CD8-positive, alpha-beta memory T cell (primary cell): ENCODE results near the gene CDK8. TPM values are rescaled to one million over a fixed set of nuclear protein-coding genes. Genes with fewer than 3 reads are reported as not detected.

Source experiments
- CTCF ChIA-PET: fragments of 350-600 bp; sonication (Branson Sonifier 250); formaldehyde crosslinking; loops from one replicate; lab custom pipeline; 2021; ENCODE audit warnings: antibody characterized with exemption; lab: Charles Lee
- POLR2A ChIA-PET: fragments of 350-600 bp; sonication (Branson Sonifier 250); formaldehyde crosslinking; loops from one replicate; lab custom pipeline; 2021; ENCODE audit warnings: antibody characterized with exemption; lab: Charles Lee
- DNase-seq, 5 donors: peaks; one replicate each; pipeline versions ENCODE4 v3.0.0 to v3.0.0-alpha.2; 2020 to 2022; ENCODE audit warnings: mixed read lengths in 1 of 5
- H3K27ac ChIP-seq: one replicate; pipeline ENCODE4 v1.7.0; 2013; ENCODE audit warnings: low read depth, mild to moderate bottlenecking, low read length, moderate library complexity
- H3K27me3 ChIP-seq: 2 replicates; pipeline ENCODE4 v1.7.0; 2013; ENCODE audit warnings: low read length, mild to moderate bottlenecking; ENCODE audit not compliant: insufficient read depth, poor library complexity, severe bottlenecking
- H3K36me3 ChIP-seq: 2 replicates; pipeline ENCODE4 v1.7.0; 2013; ENCODE audit warnings: mild to moderate bottlenecking, low read length, moderate library complexity; ENCODE audit not compliant: insufficient read depth
- H3K4me1 ChIP-seq: 2 replicates; pipeline ENCODE4 v1.7.0; 2013; ENCODE audit warnings: mild to moderate bottlenecking, low read length, moderate library complexity; ENCODE audit not compliant: insufficient read depth
- H3K4me3 ChIP-seq: 2 replicates; pipeline ENCODE4 v1.7.0; 2013; ENCODE audit warnings: mild to moderate bottlenecking, low read length
- H3K9me3 ChIP-seq: 2 replicates; pipeline ENCODE4 v1.7.0; 2013; ENCODE audit warnings: mild to moderate bottlenecking, low read length
- H3K27ac Mint-ChIP-seq, 8 donors: one replicate each; pipeline ENCODE4 v1.8.0; 2020 to 2021; ENCODE audit warnings: mixed read lengths in 8 of 8, mild to moderate bottlenecking in 6 of 8, inconsistent platforms in 3 of 8, moderate library complexity in 3 of 8
- H3K27me3 Mint-ChIP-seq, 2 donors: one replicate each; pipeline ENCODE4 v1.8.0; 2020 to 2021; ENCODE audit warnings: mixed read lengths in 2 of 2, mild to moderate bottlenecking in 1 of 2, moderate library complexity in 1 of 2
- H3K36me3 Mint-ChIP-seq, 3 donors: one replicate each; pipeline ENCODE4 v1.8.0; 2020 to 2021; ENCODE audit warnings: mixed read lengths in 3 of 3, inconsistent platforms in 1 of 3, mild to moderate bottlenecking in 1 of 3
- H3K4me1 Mint-ChIP-seq, 3 donors: one replicate each; pipeline ENCODE4 v1.8.0; 2020 to 2021; ENCODE audit warnings: mixed read lengths in 3 of 3, inconsistent platforms in 1 of 3, mild to moderate bottlenecking in 1 of 3
- H3K4me3 Mint-ChIP-seq, 7 donors: one replicate each; pipeline ENCODE4 v1.8.0; 2020 to 2021; ENCODE audit warnings: mixed read lengths in 7 of 7, mild to moderate bottlenecking in 6 of 7, moderate library complexity in 4 of 7, inconsistent platforms in 2 of 7
- H3K9me3 Mint-ChIP-seq, 5 donors: one replicate each; pipeline ENCODE4 v1.8.0; 2020 to 2022; ENCODE audit warnings: mixed read lengths in 5 of 5, mild to moderate bottlenecking in 3 of 5, moderate library complexity in 2 of 5, inconsistent platforms in 1 of 5
- polyA plus RNA-seq: library from polyadenylated mRNA; unstranded; fragments of 300-500 nt; fragmentation: Illumina TruSeq; gene quantifications from one replicate; pipeline ENCODE4 v1.2.3, GENCODE V29; 2021
- total RNA-seq, 2 experiments: library from RNA; stranded (reverse); gene quantifications; one replicate each; pipeline ENCODE4 v1.2.3, GENCODE V29; 2021

Gene CDK8
- total and polyA plus RNA-seq, 3 experiments from 2014 or later, result 4.8 to 28.0 (median 27.9) TPM

DNA sequence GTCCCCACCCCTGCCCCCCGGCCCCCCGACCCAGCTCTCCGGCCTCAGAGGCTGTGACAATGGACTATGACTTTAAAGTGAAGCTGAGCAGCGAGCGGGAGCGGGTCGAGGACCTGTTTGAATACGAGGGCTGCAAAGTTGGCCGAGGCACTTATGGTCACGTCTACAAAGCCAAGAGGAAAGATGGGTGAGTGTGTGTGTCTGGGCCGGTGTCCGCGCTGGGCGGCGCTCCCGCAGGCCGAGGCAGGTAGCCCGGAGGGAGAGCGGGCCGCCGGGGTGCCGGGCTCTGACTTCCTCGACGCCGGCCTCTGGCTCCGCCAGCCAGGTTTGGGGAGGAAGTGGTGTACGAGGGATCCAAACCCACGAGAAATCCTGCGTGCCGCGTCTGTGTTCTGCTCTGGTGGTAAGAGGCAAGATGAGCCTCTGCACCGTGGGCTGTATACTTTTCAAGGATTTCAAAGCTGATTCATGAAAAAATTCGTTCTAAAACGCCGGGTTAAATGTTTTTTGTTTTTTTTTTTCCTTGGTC is 718 bp downstream of the CDK8 start:
- H3K4me3 Mint-ChIP-seq, result peak overlapping the region; percentile 82 to 97 (median 90)
- ChIA-PET CTCF (interaction anchor here (0.6 to 1.2 kb wide), 2 partner anchors 228 to 444 kb away, joined by 3 to 4 read pairs; no protein-coding TSS in a partner anchor), POLR2A (interaction anchor here (0.5 to 1.0 kb wide), 3 partner anchors 56 to 1195 kb away, joined by 3 read pairs; no protein-coding TSS in a partner anchor)
- Histone ChIP-seq H3K27me3 (no peaks in the 10 kb centered on the region), H3K9me3 (no peaks in the 10 kb centered on the region), H3K4me1 (peaks cover 19% of the 10 kb centered on the region), H3K36me3 (no peaks in the 10 kb centered on the region), H3K27ac (peak overlapping the region; percentile 53), H3K4me3 (peak overlapping the region; percentile 76)
- peaks cover 33 to 55% (median 54%) of the 10 kb centered on the region in 3 donors for H3K4me1 Mint-ChIP-seq
- no peaks in the 10 kb centered on the region for H3K9me3 Mint-ChIP-seq
- peak overlapping the region; percentile 53 to 89 (median 83) for H3K27ac Mint-ChIP-seq
- peaks cover 0 to 4% of the 10 kb centered on the region in 2 donors for H3K27me3 Mint-ChIP-seq
- peaks cover 0 to 6% (median 0%) of the 10 kb centered on the region in 3 donors for H3K36me3 Mint-ChIP-seq
- DNase-seq, result peak; percentile 47 to 77 (median 65)

DNA sequence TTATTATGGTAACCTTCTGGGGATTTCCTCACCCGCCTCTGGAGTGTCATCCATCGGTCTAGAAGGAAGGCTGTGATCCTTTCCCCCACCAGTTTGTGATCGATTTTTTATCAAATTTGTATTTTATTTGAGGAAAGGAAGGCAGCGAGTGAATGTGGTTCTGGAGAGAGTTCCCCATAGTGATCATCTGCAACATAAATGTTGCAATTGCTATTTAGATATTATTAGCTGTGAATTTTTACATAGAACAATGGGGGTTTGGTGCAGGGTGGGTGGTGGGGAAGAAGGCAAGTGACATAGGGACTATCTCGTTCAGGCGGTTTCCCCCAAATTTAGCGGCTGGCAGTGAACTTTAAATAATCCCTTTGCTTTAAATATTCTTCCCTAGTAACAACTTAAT is 1.2 kb downstream of the CDK8 start:
- CTCF ChIA-PET, result interaction anchor here (0.6 to 2.5 kb wide), 4 partner anchors 70 to 444 kb away, joined by 3 to 9 read pairs (median 4); no protein-coding TSS in a partner anchor

DNA sequence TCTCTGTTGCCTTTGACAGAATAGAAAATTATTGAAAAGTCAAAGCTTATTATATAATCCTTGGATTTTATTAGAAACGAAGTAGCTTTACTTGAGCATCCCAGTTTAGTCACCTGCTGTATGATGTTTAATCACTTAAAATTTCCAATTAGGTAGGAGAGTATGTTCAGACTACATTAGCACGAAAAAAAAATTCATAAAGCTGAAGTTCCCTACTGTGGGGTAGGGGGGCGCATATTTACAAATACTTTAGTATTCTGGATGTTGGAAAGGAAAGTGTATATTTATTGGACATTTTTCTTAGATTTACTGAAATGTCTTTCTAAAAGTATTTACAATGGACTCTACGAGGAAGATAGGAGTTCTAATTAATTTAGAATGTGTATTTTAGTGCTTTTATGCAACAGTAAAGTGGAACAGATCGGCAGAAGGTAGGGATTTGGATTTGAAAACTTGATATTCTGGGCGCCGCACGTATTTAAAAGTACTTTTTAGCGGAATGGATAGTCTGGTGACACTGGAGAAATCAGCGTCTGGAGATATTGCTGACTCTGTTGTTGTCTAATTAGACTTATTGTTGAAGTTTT is 1.9 kb downstream of the CDK8 start:
- POLR2A ChIA-PET, result no interaction called here
- peaks cover 40 to 66% (median 62%) of the 10 kb centered on the region in 3 donors for H3K4me1 Mint-ChIP-seq

More for the DNA sequence above, 1.2 kb downstream of the CDK8 start:
- no peaks in the 10 kb centered on the region for H3K27me3 ChIP-seq
- POLR2A ChIA-PET, result interaction anchor here (0.5 to 1.0 kb wide), 3 partner anchors 57 to 1195 kb away, joined by 3 read pairs; no protein-coding TSS in a partner anchor
- H3K4me3 ChIP-seq, result peak overlapping the region; percentile 76
- DNase-seq, result no peak
- H3K27ac ChIP-seq, result peak overlapping the region; percentile 53
- peak overlapping the region in 7 of 8 donors; percentile 53 to 89 (median 84) for H3K27ac Mint-ChIP-seq
- H3K4me1 Mint-ChIP-seq, result peaks cover 34 to 59% (median 56%) of the 10 kb centered on the region in 3 donors
- peaks cover 19% of the 10 kb centered on the region for H3K4me1 ChIP-seq
- H3K4me3 Mint-ChIP-seq, result peak overlapping the region; percentile 82 to 97 (median 90)
- H3K36me3 Mint-ChIP-seq, result peaks cover 0 to 6% (median 0%) of the 10 kb centered on the region in 3 donors
- no peaks in the 10 kb centered on the region for H3K9me3 ChIP-seq
- no peaks in the 10 kb centered on the region for H3K9me3 Mint-ChIP-seq
- H3K36me3 ChIP-seq, result no peaks in the 10 kb centered on the region
- H3K27me3 Mint-ChIP-seq, result peaks cover 0 to 4% of the 10 kb centered on the region in 2 donors

DNA sequence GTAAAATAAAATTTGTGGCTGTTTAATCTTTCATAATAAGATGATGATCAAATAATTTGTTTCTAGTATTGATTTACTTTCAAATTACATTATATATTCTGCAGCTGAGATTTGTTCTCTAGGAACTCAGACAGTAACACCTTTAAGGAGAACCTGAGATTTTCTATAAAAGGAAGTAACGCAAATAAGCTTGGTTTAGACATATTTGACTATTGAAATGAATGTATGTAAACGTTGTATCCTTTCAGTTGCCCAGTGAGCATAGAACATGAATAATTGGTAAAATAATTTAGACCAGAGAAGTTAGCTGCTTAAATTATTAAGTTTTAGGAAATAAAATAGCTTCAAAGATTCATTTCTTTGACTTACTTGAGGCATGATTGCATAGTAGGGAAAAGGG is 3.1 kb downstream of the CDK8 start:
- CTCF ChIA-PET, result interaction anchor here (2.5 kb wide), 1 partner anchor 72 kb away, joined by 9 read pairs; no protein-coding TSS in a partner anchor
- no peak overlapping the region for H3K27ac ChIP-seq
- no peaks in the 10 kb centered on the region for H3K9me3 ChIP-seq
- no peaks in the 10 kb centered on the region for H3K36me3 ChIP-seq
- peaks cover 0 to 6% (median 0%) of the 10 kb centered on the region in 3 donors for H3K36me3 Mint-ChIP-seq
- H3K9me3 Mint-ChIP-seq, result no peaks in the 10 kb centered on the region
- DNase-seq, result no peak
- H3K4me1 Mint-ChIP-seq, result peaks cover 48 to 75% (median 75%) of the 10 kb centered on the region in 3 donors
- H3K27ac Mint-ChIP-seq, result no peak overlapping the region
- peaks cover 19% of the 10 kb centered on the region for H3K4me1 ChIP-seq
- H3K27me3 Mint-ChIP-seq, result no peaks in the 10 kb centered on the region
- H3K4me3 ChIP-seq, result no peak overlapping the region
- H3K4me3 Mint-ChIP-seq, result no peak overlapping the region
- POLR2A ChIA-PET, result no interaction called here
- H3K27me3 ChIP-seq, result no peaks in the 10 kb centered on the region

More for the DNA sequence above, 1.9 kb downstream of the CDK8 start:
- H3K9me3 Mint-ChIP-seq, result no peaks in the 10 kb centered on the region
- no peak for DNase-seq
- no peak overlapping the region for H3K27ac ChIP-seq
- H3K36me3 Mint-ChIP-seq, result peaks cover 0 to 6% (median 0%) of the 10 kb centered on the region in 3 donors
- H3K27me3 Mint-ChIP-seq, result peaks cover 0 to 2% of the 10 kb centered on the region in 2 donors
- peak overlapping the region; percentile 76 for H3K4me3 ChIP-seq
- no peaks in the 10 kb centered on the region for H3K27me3 ChIP-seq
- H3K4me3 Mint-ChIP-seq, result peak overlapping the region; percentile 48 to 97 (median 88)
- CTCF ChIA-PET, result interaction anchor here (0.8 to 2.5 kb wide), 3 partner anchors 71 to 443 kb away, joined by 3 to 9 read pairs (median 3); no protein-coding TSS in a partner anchor
- peaks cover 19% of the 10 kb centered on the region for H3K4me1 ChIP-seq
- H3K27ac Mint-ChIP-seq, result peak overlapping the region in 3 of 8 donors; percentile 2 to 53 (median 8)
- H3K9me3 ChIP-seq, result no peaks in the 10 kb centered on the region
- H3K36me3 ChIP-seq, result no peaks in the 10 kb centered on the region

- Mint-ChIP-seq H3K27ac (no peak overlapping the region), H3K27me3 (no peaks in the 10 kb centered on the region), H3K4me1 (peaks cover 51 to 75% (median 73%) of the 10 kb centered on the region in 3 donors), H3K4me3 (no peak overlapping the region), H3K36me3 (peaks cover 1 to 5% (median 3%) of the 10 kb centered on the region in 3 donors), H3K9me3 (no peaks in the 10 kb centered on the region)
- ChIA-PET POLR2A (no interaction called here), CTCF (no interaction called here)
- no peaks in the 10 kb centered on the region for H3K27me3 ChIP-seq
- no peaks in the 10 kb centered on the region for H3K9me3 ChIP-seq
- H3K4me1 ChIP-seq, result peaks cover 15% of the 10 kb centered on the region
- H3K36me3 ChIP-seq, result no peaks in the 10 kb centered on the region
- no peak overlapping the region for H3K27ac ChIP-seq
- DNase-seq, result no peak
- H3K4me3 ChIP-seq, result no peak overlapping the region
Measured at GRCh38 chr13:26259634-26260033, 5.7 kb downstream of the CDK8 start.

DNA sequence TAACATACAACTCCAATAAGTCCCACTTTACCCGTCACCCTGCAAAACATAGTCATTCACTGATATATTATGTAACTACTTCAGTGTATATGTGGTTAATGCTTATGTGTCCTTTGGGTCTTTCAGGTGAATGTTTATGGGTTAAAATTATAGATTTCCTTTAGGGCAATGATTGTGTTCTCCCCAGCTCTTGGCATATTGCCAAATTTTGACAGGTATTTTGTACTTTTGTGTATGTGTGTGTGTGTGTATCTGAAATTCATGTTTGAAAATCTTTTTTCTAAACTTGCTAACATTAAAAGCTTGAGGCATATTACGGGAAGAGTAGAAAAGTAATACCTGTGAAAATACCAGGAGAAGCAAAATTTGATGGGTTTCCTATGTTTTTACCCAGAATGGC is 8.2 kb downstream of the CDK8 start:
- H3K36me3 ChIP-seq, result no peaks in the 10 kb centered on the region
- H3K4me3 Mint-ChIP-seq, result peak overlapping the region in 1 of 7 donors; percentile 20
- H3K36me3 Mint-ChIP-seq, result peaks cover 1 to 4% (median 3%) of the 10 kb centered on the region in 3 donors
- no peaks in the 10 kb centered on the region for H3K27me3 ChIP-seq
- POLR2A ChIA-PET, result no interaction called here
- H3K4me1 ChIP-seq, result no peaks in the 10 kb centered on the region
- H3K9me3 Mint-ChIP-seq, result no peaks in the 10 kb centered on the region
- H3K27ac ChIP-seq, result no peak overlapping the region
- no peak overlapping the region for H3K27ac Mint-ChIP-seq
- H3K4me1 Mint-ChIP-seq, result peaks cover 48 to 72% (median 71%) of the 10 kb centered on the region in 3 donors
- H3K9me3 ChIP-seq, result no peaks in the 10 kb centered on the region
- no peak for DNase-seq
- no peak overlapping the region for H3K4me3 ChIP-seq
- CTCF ChIA-PET, result no interaction called here
- H3K27me3 Mint-ChIP-seq, result no peaks in the 10 kb centered on the region

GRCh38 chr13:26266311-26266710 is 12.4 kb downstream of the CDK8 start:
- peaks cover 40 to 71% (median 62%) of the 10 kb centered on the region in 3 donors for H3K4me1 Mint-ChIP-seq
- no peaks in the 10 kb centered on the region for H3K27me3 ChIP-seq
- no peak overlapping the region for H3K27ac ChIP-seq
- DNase-seq, result no peak
- no peaks in the 10 kb centered on the region for H3K4me1 ChIP-seq
- no peak overlapping the region for H3K4me3 Mint-ChIP-seq
- ChIA-PET CTCF (no interaction called here), POLR2A (no interaction called here)
- no peak overlapping the region for H3K27ac Mint-ChIP-seq
- H3K27me3 Mint-ChIP-seq, result no peaks in the 10 kb centered on the region
- H3K9me3 ChIP-seq, result no peaks in the 10 kb centered on the region
- H3K4me3 ChIP-seq, result no peak overlapping the region
- H3K9me3 Mint-ChIP-seq, result no peaks in the 10 kb centered on the region
- peaks cover 1 to 4% (median 3%) of the 10 kb centered on the region in 3 donors for H3K36me3 Mint-ChIP-seq
- no peaks in the 10 kb centered on the region for H3K36me3 ChIP-seq

- H3K36me3 Mint-ChIP-seq, result no peaks in the 10 kb centered on the region
- H3K4me1 Mint-ChIP-seq, result peaks cover 34 to 62% (median 49%) of the 10 kb centered on the region in 3 donors
- Histone ChIP-seq H3K4me3 (no peak overlapping the region), H3K27ac (no peak overlapping the region), H3K36me3 (no peaks in the 10 kb centered on the region), H3K27me3 (no peaks in the 10 kb centered on the region), H3K9me3 (no peaks in the 10 kb centered on the region), H3K4me1 (no peaks in the 10 kb centered on the region)
- no peak overlapping the region for H3K27ac Mint-ChIP-seq
- ChIA-PET CTCF (no interaction called here), POLR2A (no interaction called here)
- no peaks in the 10 kb centered on the region for H3K9me3 Mint-ChIP-seq
- H3K4me3 Mint-ChIP-seq, result no peak overlapping the region
- no peak for DNase-seq
- no peaks in the 10 kb centered on the region for H3K27me3 Mint-ChIP-seq
Measured at GRCh38 chr13:26270707-26271106, 16.8 kb downstream of the CDK8 start.
